Loucy (cell line): ENCODE measurements around the gene MPP3.
"Not testable (repeated sequence)": the region's sequence is repeated elsewhere in the genome, so short reads cannot be mapped to it uniquely, and the experiment has no call there.

Source experiments
- H2AFZ ChIP-seq: fragments of 200-600 bp; sonication (generic); 2 replicates; pipeline ENCODE4 v1.6.0; 2016; ENCODE audit warnings: antibody characterized with exemption, mild to moderate bottlenecking, low read length, moderate library complexity
- H3F3A ChIP-seq: fragments of 200-600 bp; 2 replicates; pipeline ENCODE4 v1.6.0; 2016; ENCODE audit warnings: antibody characterized with exemption, low read depth, mild to moderate bottlenecking
- H3K27me3 ChIP-seq: fragments of 200-600 bp; sonication (generic); 2 replicates; pipeline ENCODE4 v1.6.1; 2014; ENCODE audit warnings: low read length, mild to moderate bottlenecking; ENCODE audit not compliant: insufficient read depth, poor library complexity, severe bottlenecking
- H3K36me3 ChIP-seq: fragments of 200-600 bp; sonication (generic); 2 replicates; pipeline ENCODE4 v1.6.1; 2016; ENCODE audit warnings: low read length; ENCODE audit not compliant: insufficient read depth
- H3K4me1 ChIP-seq: fragments of 200-600 bp; sonication (generic); 2 replicates; pipeline ENCODE4 v1.5.1; 2014; ENCODE audit warnings: low read length, mild to moderate bottlenecking; ENCODE audit not compliant: insufficient read depth, poor library complexity, severe bottlenecking
- H3K4me2 ChIP-seq: fragments of 200-600 bp; sonication (generic); 2 replicates; pipeline ENCODE4 v1.6.0; 2014; ENCODE audit warnings: antibody characterized with exemption, low read length, low read depth, mild to moderate bottlenecking; ENCODE audit not compliant: poor library complexity, severe bottlenecking
- H3K4me3 ChIP-seq: fragments of 200-600 bp; sonication (generic); 2 replicates; pipeline ENCODE4 v1.5.1; 2014; ENCODE audit warnings: low read length, mild to moderate bottlenecking, mixed read lengths; ENCODE audit not compliant: poor library complexity, severe bottlenecking
- H3K79me2 ChIP-seq: fragments of 200-600 bp; sonication (generic); 2 replicates; pipeline ENCODE4 v1.6.1; 2014; ENCODE audit warnings: low read length; ENCODE audit not compliant: insufficient read depth
- H3K9ac ChIP-seq: fragments of 200-600 bp; sonication (generic); 2 replicates; pipeline ENCODE4 v1.6.0; 2014; ENCODE audit warnings: mild to moderate bottlenecking, low read depth, low read length, moderate library complexity; ENCODE audit not compliant: poor library complexity, severe bottlenecking
- H3K9me2 ChIP-seq: fragments of 200-600 bp; sonication (generic); replicated peaks from 2 replicates; pipeline ENCODE4 v1.6.1; 2016; ENCODE audit warnings: low read depth, low read length, mixed read lengths
- H3K9me3 ChIP-seq: fragments of 200-600 bp; sonication (generic); 2 replicates; pipeline ENCODE4 v1.6.1; 2014; ENCODE audit warnings: mild to moderate bottlenecking, antibody characterized with exemption, low read length, low read depth; ENCODE audit not compliant: insufficient read depth
- H4K20me1 ChIP-seq: fragments of 200-600 bp; sonication (generic); 2 replicates; pipeline ENCODE4 v1.6.0; 2014; ENCODE audit warnings: antibody characterized with exemption, low read length, mild to moderate bottlenecking; ENCODE audit not compliant: insufficient read depth, poor library complexity, severe bottlenecking
- EZH2phosphoT487 ChIP-seq: fragments of 200-600 bp; IDR thresholded peaks from 2 replicates; pipeline ENCODE4 v1.6.1; 2018; ENCODE audit warnings: antibody characterized with exemption, mild to moderate bottlenecking, moderate library complexity, borderline replicate concordance
- TF ChIP-seq, protein P1 (sequence below): fragments of 200-600 bp; sonication (generic); conservative IDR thresholded peaks from 2 replicates; pipeline ENCODE4 v1.5.1; 2014; ENCODE audit warnings: mild to moderate bottlenecking, antibody characterized with exemption, low read length

MPP3 gene

DNA sequence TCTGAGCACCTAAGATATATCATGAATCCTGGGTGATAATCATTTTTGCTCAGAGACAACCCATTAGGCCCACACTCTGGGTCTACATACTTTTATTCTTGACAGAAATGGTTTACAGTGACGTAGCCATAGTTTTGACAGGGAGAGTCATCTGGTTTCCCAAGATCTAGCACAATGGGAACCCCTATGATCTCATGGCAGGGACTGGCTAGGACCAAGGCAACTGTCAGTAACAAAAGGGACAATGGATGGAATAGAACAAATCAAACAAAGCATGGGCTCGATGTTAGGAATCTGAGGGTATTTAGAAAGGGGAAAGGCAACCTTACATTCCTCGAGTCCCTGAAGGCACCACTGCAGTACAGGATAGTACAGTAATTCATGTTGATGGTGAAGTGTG, 32.2 kb downstream of the MPP3 start:
- no peaks in the 10 kb centered on the region for H3K4me1 ChIP-seq
- no peak overlapping the region for H3K4me2 ChIP-seq
- H3K79me2 ChIP-seq: no peaks in the 10 kb centered on the region
- H3K27me3 ChIP-seq: no peaks in the 10 kb centered on the region
- no peaks in the 10 kb centered on the region for H4K20me1 ChIP-seq
- no peaks in the 10 kb centered on the region for H3F3A ChIP-seq
- H3K9me2 ChIP-seq: no peaks in the 10 kb centered on the region
- no peaks in the 10 kb centered on the region for H3K36me3 ChIP-seq
- no peak overlapping the region for H3K4me3 ChIP-seq
- TF ChIP-seq, protein P1, sequence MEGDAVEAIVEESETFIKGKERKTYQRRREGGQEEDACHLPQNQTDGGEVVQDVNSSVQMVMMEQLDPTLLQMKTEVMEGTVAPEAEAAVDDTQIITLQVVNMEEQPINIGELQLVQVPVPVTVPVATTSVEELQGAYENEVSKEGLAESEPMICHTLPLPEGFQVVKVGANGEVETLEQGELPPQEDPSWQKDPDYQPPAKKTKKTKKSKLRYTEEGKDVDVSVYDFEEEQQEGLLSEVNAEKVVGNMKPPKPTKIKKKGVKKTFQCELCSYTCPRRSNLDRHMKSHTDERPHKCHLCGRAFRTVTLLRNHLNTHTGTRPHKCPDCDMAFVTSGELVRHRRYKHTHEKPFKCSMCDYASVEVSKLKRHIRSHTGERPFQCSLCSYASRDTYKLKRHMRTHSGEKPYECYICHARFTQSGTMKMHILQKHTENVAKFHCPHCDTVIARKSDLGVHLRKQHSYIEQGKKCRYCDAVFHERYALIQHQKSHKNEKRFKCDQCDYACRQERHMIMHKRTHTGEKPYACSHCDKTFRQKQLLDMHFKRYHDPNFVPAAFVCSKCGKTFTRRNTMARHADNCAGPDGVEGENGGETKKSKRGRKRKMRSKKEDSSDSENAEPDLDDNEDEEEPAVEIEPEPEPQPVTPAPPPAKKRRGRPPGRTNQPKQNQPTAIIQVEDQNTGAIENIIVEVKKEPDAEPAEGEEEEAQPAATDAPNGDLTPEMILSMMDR: no peak
- TF ChIP-seq EZH2phosphoT487: no peak
- no peaks in the 10 kb centered on the region for H3K9me3 ChIP-seq
- H2AFZ ChIP-seq: no peak overlapping the region
- no peak overlapping the region for H3K9ac ChIP-seq

- no peaks in the 10 kb centered on the region for H4K20me1 ChIP-seq
- H3K9me2 ChIP-seq: no peaks in the 10 kb centered on the region
- H3K9ac ChIP-seq: no peak overlapping the region
- no peaks in the 10 kb centered on the region for H3K4me1 ChIP-seq
- H3K27me3 ChIP-seq: no peaks in the 10 kb centered on the region
- no peaks in the 10 kb centered on the region for H3F3A ChIP-seq
- TF ChIP-seq EZH2phosphoT487: no peak
- TF ChIP-seq, protein P1: no peak
- H2AFZ ChIP-seq: no peak overlapping the region
- no peak overlapping the region for H3K4me3 ChIP-seq
- no peaks in the 10 kb centered on the region for H3K9me3 ChIP-seq
- no peak overlapping the region for H3K4me2 ChIP-seq
- H3K36me3 ChIP-seq: no peaks in the 10 kb centered on the region
- H3K79me2 ChIP-seq: no peaks in the 10 kb centered on the region
Observed at GRCh38 chr17:43799047-43799446, 33.9 kb downstream of the MPP3 start.

DNA sequence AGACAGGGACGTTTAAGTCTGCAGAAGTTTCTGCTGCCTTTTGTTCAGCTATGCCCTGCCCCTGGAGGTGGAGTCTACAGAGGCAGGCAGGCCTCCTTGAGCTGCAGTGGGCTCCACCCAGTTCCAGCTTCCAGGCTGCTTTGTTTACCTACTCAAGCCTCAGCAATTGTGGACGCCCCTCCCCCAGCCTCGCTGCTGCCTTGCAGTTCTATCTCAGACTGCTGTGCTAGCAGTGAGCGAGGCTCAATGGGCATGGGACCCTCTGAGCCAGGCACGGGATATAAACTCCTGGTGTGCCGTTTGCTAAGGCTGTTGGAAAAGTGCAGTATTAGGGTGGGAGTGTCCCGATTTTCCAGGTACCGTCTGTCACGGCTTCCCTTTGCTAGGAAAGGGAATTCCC, 34.9 kb downstream of the MPP3 start:
- H4K20me1 ChIP-seq, H3K36me3 ChIP-seq, H3K4me2 ChIP-seq, H3K9me2 ChIP-seq, H3F3A ChIP-seq, H3K4me3 ChIP-seq, H3K4me1 ChIP-seq, H2AFZ ChIP-seq, H3K79me2 ChIP-seq, H3K9ac ChIP-seq, H3K27me3 ChIP-seq, H3K9me3 ChIP-seq: not testable (repeated sequence)

- H3K27me3 ChIP-seq, H3K4me2 ChIP-seq, H3K79me2 ChIP-seq, H3K9ac ChIP-seq, H3K4me1 ChIP-seq, H2AFZ ChIP-seq, H4K20me1 ChIP-seq, H3K36me3 ChIP-seq, H3F3A ChIP-seq, H3K4me3 ChIP-seq, H3K9me3 ChIP-seq, H3K9me2 ChIP-seq: not testable (repeated sequence)
Observed at GRCh38 chr17:43792668-43793067, 40.3 kb downstream of the MPP3 start.
